ENCODE measurements around the gene REXO5. TPM values are rescaled to one million over a fixed set of nuclear protein-coding genes. Genes with fewer than 3 reads are reported as not detected.
A peak's percentile ranks its signal among the peaks of the same experiment; 100 is the strongest.

REXO5 gene
- total and polyA plus RNA-seq, 9 donors, result 0.73 to 7.6 (median 3.5) TPM

DNA sequence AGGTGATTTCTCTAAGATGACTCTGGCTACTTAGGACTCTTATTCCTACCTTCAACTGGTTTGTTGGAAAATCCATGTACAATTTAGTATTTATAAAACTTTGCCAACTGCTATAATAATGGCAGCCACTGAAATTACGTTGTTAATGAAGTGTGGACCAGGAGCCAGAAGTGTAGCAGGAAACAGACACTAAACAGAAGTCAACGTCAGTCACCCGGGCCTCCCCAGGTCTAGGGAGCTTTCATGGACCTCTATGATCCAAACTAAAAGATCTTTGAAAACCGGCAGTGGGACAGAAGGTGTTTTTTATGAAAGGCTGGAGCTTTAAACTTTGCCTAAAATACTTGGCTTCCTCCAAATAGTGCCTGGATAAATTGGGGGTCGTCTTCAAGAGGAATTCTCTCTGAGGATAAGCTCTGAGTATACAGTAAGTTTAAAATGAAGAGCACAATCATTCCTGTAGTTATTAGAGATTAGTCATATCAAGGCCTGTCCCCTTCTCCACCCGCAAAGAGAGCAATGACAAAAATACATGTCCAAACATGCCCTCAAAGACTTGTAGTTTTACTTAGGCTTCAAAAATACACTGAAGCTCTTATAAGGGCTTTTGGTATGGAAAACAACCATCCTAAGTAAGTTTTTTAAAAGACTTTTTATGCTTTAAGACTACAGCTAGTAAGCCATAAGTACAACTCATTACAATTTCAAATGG is 59.2 kb downstream of the REXO5 start:
- no peak overlapping the region for H3K4me3 ChIP-seq
- no peak for DNase-seq
- H3K4me1 ChIP-seq (ENCODE audit: insufficient read depth), result peaks cover 18% of the 10 kb centered on the region
- H3K36me3 ChIP-seq, result no peaks in the 10 kb centered on the region
- H3K27ac ChIP-seq, result no peak overlapping the region
- H3K9me3 ChIP-seq, result no peaks in the 10 kb centered on the region
- no peaks in the 10 kb centered on the region for H3K27me3 ChIP-seq
- intact Hi-C loops (cut with DNase I), result no loop called here
- WGBS, 3 donors, result 81 to 83% (median 82%) methylated on average over 6 of the region's 6 CpGs
- TF ChIP-seq EP300 (IDR thresholded peaks at IDR 0.05) (no peak), POLR2A (IDR thresholded peaks at IDR 0.05) (no peak)
- TF ChIP-seq, protein P1, sequence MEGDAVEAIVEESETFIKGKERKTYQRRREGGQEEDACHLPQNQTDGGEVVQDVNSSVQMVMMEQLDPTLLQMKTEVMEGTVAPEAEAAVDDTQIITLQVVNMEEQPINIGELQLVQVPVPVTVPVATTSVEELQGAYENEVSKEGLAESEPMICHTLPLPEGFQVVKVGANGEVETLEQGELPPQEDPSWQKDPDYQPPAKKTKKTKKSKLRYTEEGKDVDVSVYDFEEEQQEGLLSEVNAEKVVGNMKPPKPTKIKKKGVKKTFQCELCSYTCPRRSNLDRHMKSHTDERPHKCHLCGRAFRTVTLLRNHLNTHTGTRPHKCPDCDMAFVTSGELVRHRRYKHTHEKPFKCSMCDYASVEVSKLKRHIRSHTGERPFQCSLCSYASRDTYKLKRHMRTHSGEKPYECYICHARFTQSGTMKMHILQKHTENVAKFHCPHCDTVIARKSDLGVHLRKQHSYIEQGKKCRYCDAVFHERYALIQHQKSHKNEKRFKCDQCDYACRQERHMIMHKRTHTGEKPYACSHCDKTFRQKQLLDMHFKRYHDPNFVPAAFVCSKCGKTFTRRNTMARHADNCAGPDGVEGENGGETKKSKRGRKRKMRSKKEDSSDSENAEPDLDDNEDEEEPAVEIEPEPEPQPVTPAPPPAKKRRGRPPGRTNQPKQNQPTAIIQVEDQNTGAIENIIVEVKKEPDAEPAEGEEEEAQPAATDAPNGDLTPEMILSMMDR (IDR thresholded peaks at IDR 0.05), result no peak

DNA sequence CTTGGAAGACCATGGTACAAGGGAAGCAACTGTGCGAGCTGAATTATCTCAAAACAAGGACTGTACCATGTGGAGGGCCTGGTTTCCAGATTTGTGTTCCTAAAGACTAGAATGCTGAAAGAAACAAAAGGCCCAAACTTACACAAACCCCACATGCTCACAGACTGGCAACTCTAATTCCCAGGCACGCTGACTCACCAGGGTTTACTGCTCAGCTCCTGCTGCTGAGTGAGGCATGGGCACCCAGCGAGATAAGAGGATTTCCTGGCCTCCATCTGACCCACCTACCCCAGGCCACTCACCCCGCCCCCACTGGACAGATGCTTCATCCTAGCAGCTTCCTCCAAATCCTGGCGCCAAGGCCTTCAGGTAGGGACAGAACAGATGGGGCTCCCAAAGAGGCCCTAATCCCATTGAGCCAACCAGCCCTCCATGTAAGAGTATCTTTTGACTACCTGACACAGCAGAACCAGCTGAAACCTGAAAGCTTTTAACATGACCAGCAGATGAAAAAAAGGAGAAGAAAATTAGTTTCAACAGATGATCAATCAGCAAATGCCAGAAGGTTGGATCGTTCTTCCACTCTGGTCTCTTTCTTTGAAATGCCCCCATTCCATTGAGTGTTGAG is 59.9 kb downstream of the REXO5 start:
- DNase-seq, result peak in 2 of 5 donors; percentile 28 to 43
- TF ChIP-seq POLR2A (IDR thresholded peaks at IDR 0.05) (no peak), EP300 (IDR thresholded peaks at IDR 0.05) (no peak)
- TF ChIP-seq, protein P1 (IDR thresholded peaks at IDR 0.05), result no peak
- Histone ChIP-seq H3K4me1 (ENCODE audit: insufficient read depth) (peaks cover 19% of the 10 kb centered on the region), H3K27ac (no peak overlapping the region), H3K4me3 (no peak overlapping the region), H3K9me3 (no peaks in the 10 kb centered on the region), H3K36me3 (no peaks in the 10 kb centered on the region), H3K27me3 (no peaks in the 10 kb centered on the region)
- WGBS, 3 donors, result 72 to 76% (median 72%) methylated on average over 6 of the region's 6 CpGs
- intact Hi-C loops (cut with DNase I), result no loop called here

DNA sequence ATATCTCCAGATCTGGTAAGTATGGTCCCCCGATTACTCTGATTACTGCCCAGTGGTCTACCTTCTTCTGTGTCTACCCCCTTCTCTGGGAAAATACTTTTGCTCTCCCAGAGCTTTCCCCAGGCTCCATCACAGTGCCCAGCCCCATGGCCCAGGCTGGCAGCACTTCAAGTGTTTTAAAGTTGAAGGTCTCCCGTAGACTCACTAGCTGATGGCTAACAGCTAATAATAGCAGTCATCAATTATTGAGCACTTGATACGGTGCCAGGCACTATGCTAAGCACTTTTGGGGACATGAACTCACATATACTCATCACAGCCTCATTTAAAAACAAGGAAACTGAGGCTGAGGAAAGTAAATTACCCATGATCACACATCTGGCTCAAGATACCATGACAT is 60.5 kb downstream of the REXO5 start:
- H3K4me3 ChIP-seq, result no peak overlapping the region
- H3K27me3 ChIP-seq, result no peaks in the 10 kb centered on the region
- H3K4me1 ChIP-seq (ENCODE audit: insufficient read depth), result peaks cover 19% of the 10 kb centered on the region
- H3K27ac ChIP-seq, result no peak overlapping the region
- no peaks in the 10 kb centered on the region for H3K9me3 ChIP-seq
- no peak for DNase-seq
- no peaks in the 10 kb centered on the region for H3K36me3 ChIP-seq
- 68 to 75% (median 74%) methylated on average over 3 of the region's 3 CpGs for WGBS, 3 donors
- TF ChIP-seq, protein P1 (IDR thresholded peaks at IDR 0.05), result no peak
- TF ChIP-seq EP300 (IDR thresholded peaks at IDR 0.05) (no peak), POLR2A (IDR thresholded peaks at IDR 0.05) (no peak)
- intact Hi-C loops (cut with DNase I), result no loop called here

DNA sequence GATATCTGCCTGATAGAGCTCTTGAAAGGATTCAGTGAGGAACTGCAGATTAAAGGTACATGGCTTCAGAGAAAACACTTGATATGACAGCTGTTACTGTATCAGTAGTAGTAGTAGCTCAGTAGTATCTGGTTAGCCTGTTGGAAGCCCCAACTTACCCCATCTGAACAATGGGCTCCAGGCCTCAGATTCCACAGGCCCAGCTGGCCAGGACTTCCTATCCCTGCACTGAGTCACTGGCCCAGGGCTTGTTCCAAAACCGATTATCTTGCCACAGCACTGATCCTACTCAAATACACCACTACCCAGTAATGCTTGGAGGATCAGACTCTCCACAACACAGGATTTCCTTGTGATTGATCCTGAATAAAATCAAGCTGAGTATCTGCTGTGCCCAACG is 61.3 kb downstream of the REXO5 start:
- no peak overlapping the region for H3K27ac ChIP-seq
- H3K9me3 ChIP-seq, result no peaks in the 10 kb centered on the region
- no peak for DNase-seq
- no peak overlapping the region for H3K4me3 ChIP-seq
- WGBS, 3 donors, result 73 to 85% (median 74%) methylated on average over 2 of the region's 2 CpGs
- H3K27me3 ChIP-seq, result no peaks in the 10 kb centered on the region
- TF ChIP-seq POLR2A (IDR thresholded peaks at IDR 0.05), result no peak
- TF ChIP-seq EP300 (IDR thresholded peaks at IDR 0.05), result no peak
- TF ChIP-seq, protein P1 (IDR thresholded peaks at IDR 0.05), result no peak
- intact Hi-C loops (cut with DNase I), result no loop called here
- no peaks in the 10 kb centered on the region for H3K36me3 ChIP-seq
- H3K4me1 ChIP-seq (ENCODE audit: insufficient read depth), result peaks cover 19% of the 10 kb centered on the region

Data from ovary (tissue), 9 donors.